HAP-1 (cell line): ENCODE data around the gene UNC119B.

ENCODE experiments used
- DNase-seq, 2 experiments: peaks; one replicate each; pipeline ENCODE4 v3.0.0-alpha.2; 2016 to 2020; ENCODE audit warnings: low spot score in 2 of 2
- H3K27me3 ChIP-seq: fragments of 250-450 bp; sonication (Bioruptor Pico); 2 replicates; pipeline ENCODE4 v1.5.1; 2020; ENCODE audit warnings: low read depth, mild to moderate bottlenecking, moderate library complexity
- H3K36me3 ChIP-seq: fragments of 250-450 bp; sonication (Bioruptor Pico); replicated peaks from 2 replicates; pipeline ENCODE4 v1.5.1; 2020; ENCODE audit warnings: mild to moderate bottlenecking
- H3K4me1 ChIP-seq: fragments of 250-450 bp; sonication (Bioruptor Pico); 2 replicates; pipeline ENCODE4 v1.5.1; 2020; ENCODE audit warnings: mild to moderate bottlenecking
- H3K4me3 ChIP-seq: fragments of 250-450 bp; sonication (Bioruptor Pico); 2 replicates; pipeline ENCODE4 v1.5.1; 2020; ENCODE audit warnings: mild to moderate bottlenecking, moderate library complexity
- H3K9me3 ChIP-seq: fragments of 250-450 bp; sonication (Bioruptor Pico); 2 replicates; pipeline ENCODE4 v1.5.1; 2020; ENCODE audit warnings: mild to moderate bottlenecking, moderate library complexity
- in situ Hi-C: fragments of 300-500 bp; cut with MboI; formaldehyde crosslinking; loops from 3 replicates; pipeline ENCODE4 v1.14.3; 2020; ENCODE audit warnings: low sequenced_read_pairs, inconsistent platforms, mixed read lengths

Gene UNC119B

GRCh38 chr12:120766566-120766965, 56.3 kb downstream of the UNC119B start:
- DNase-seq = no peak
- Histone ChIP-seq H3K9me3 (no peaks in the 10 kb centered on the region), H3K4me3 (no peak overlapping the region), H3K36me3 (peaks cover 36% of the 10 kb centered on the region), H3K4me1 (no peaks in the 10 kb centered on the region), H3K27me3 (no peaks in the 10 kb centered on the region)
- in situ Hi-C loops = no loop called here

- H3K4me1 ChIP-seq = no peaks in the 10 kb centered on the region
- H3K4me3 ChIP-seq = no peak overlapping the region
- in situ Hi-C loops = no loop called here
- no peaks in the 10 kb centered on the region for H3K27me3 ChIP-seq
- DNase-seq = no peak
- no peaks in the 10 kb centered on the region for H3K9me3 ChIP-seq
- H3K36me3 ChIP-seq = peaks cover 31% of the 10 kb centered on the region
These were observed 57.1 kb downstream of the UNC119B start for GRCh38 chr12:120767071-120768024.

GRCh38 chr12:120771097-120771496, 60.8 kb downstream of the UNC119B start:
- no peak overlapping the region for H3K4me3 ChIP-seq

More at GRCh38 chr12:120771097-120771496, 60.8 kb downstream of the UNC119B start:
- DNase-seq = no peak
- Histone ChIP-seq H3K36me3 (peaks cover 17% of the 10 kb centered on the region), H3K9me3 (no peaks in the 10 kb centered on the region), H3K4me1 (no peaks in the 10 kb centered on the region), H3K27me3 (no peaks in the 10 kb centered on the region)
- in situ Hi-C loops = no loop called here
